Lower leg skin (tissue), 4 donors: ENCODE results near the gene STK11IP. TPM values are rescaled to one million over a fixed set of nuclear protein-coding genes. Genes with fewer than 3 reads are reported as not detected.
A peak's percentile ranks its signal among the peaks of the same experiment; 100 is the strongest.

Experiments used
- DNase-seq, 2 donors: peaks; one replicate each; pipeline ENCODE4 v3.0.0-alpha.2; 2019; ENCODE audit warnings: low spot score in 2 of 2
- H3K4me3 ChIP-seq: fragments of 200-600 bp; sonication (generic); 2 replicates; pipeline ENCODE4 v1.5.1; 2017; ENCODE audit warnings: mild to moderate bottlenecking, low read depth; ENCODE audit not compliant: poor library complexity, severe bottlenecking
- CTCF ChIP-seq, 3 donors: fragments of 450-650 bp; IDR thresholded peaks; one replicate each; pipeline ENCODE4 v1.5.1; 2016; ENCODE audit warnings: antibody characterized with exemption in 3 of 3, mild to moderate bottlenecking in 3 of 3, moderate library complexity in 2 of 3
- POLR2A ChIP-seq, 2 donors: fragments of 450-650 bp; IDR thresholded peaks; one replicate each; pipeline ENCODE4 v1.6.1; 2016 to 2017; ENCODE audit warnings: antibody characterized with exemption in 2 of 2, mild to moderate bottlenecking in 1 of 2, moderate library complexity in 1 of 2
- whole genome bisulfite sequencing, 2 donors: methylation state at CpG; one replicate each; pipeline ENCODE4 v1.1.5; 2018; 5-methylcytosine and 5-hydroxymethylcytosine counted together
- intact Hi-C: fragments of 100-400 bp; cut with DNase I; formaldehyde crosslinking; loops from one replicate; pipeline ENCODE4 v1.15.0; 2023; ENCODE audit warnings: low total_unique reads
- total RNA-seq, 4 donors: library from RNA; depleted of rRNA; stranded (reverse); fragments of >200 nt; gene quantifications; one replicate each; pipeline ENCODE4 v1.1.0, GENCODE V29; 2016

STK11IP gene
- total RNA-seq, 4 donors from 2014 or later = 13.3 to 37.8 (median 18.9) TPM

DNA sequence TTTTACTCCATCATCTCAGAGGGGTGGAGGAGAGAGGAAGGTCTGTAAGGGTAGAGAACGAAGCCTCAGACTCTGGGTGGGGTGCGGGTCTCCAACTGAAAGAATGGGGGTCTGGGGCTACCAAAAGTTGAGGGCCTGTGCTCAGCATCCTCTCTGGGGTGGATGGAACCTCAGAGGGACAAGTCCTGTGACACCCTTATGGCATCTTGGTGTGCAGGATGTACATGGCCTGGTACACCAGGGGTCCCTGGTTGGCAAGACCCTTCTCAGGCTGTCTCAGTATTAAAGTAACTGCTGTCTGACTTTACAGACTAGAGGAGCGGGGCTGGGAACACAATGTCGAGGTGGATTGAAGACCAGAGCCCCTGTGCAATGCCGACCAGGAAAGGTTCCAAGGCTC, 27.5 kb downstream of the STK11IP start:
- intact Hi-C loops = no loop called here
- no peak for DNase-seq
- TF ChIP-seq CTCF (IDR thresholded peaks at IDR 0.05) (no peak), POLR2A (IDR thresholded peaks at IDR 0.05) (no peak)
- WGBS, 2 donors = 97 to 98% methylated on average over 5 of the region's 5 CpGs
- no peak overlapping the region for H3K4me3 ChIP-seq

- 83 to 89% methylated on average over 8 of the region's 8 CpGs for WGBS, 2 donors
- TF ChIP-seq POLR2A (IDR thresholded peaks at IDR 0.05) (no peak), CTCF (IDR thresholded peaks at IDR 0.05) (no peak)
- DNase-seq = no peak
- H3K4me3 ChIP-seq = no peak overlapping the region
- intact Hi-C loops = no loop called here
Measured at GRCh38 chr2:219626540-219626939, 28.9 kb downstream of the STK11IP start.

DNA sequence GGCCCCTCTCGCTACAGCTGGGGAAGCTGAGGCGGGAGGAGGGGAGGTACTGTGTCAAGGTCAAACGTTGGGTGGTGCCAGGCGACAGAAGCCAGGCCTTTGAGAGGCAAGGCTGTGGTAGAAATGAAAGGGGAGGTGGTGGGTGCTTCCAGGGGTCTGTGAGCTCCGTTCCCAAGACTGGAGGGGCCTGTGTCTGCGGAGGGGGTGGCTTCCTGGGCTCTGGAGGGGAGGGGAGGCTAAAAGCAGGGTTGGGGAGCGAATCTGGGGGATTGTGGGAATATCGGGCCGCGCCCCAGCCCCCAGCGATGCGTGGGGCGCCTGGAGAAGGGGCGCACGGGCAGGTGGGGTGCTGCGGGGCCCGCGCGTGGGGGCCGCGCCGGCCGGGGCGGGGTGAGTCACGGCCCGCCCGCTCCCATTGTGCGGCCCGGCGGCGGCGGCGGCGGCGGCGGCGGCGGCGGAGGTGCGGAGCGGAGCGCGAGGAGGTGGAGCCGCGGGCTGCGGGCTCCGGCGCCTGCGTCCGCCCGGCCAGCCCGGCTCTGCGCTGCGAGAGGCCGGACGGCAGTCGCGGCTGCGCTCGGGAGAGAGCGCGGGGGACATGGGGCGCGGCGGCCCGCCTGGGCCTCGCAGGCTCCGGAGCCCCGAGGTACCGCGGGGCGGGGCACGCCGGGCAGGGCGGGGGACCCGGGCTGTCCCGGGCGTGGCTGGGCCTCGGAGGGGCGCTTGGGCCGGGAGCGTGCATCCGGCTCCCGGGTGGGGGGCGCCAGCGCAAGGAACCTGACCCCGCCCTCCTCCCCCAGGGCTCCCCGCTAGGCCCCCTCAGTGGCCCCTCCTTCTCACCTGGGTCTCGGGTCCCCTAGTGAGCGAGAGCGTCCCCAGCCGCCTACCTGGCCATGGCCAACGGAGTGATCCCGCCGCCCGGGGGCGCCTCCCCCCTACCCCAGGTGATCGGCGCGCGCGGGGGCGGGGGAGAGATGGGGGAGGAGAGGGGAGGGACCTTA, 29.7 kb downstream of the STK11IP start, which contains the start of gene SLC4A3:
SLC4A3 (plus strand) TSS at position 528 of the 998 bp plus-strand sequence; CDS start at position 891, 363 bp downstream.
- no peak for TF ChIP-seq POLR2A (IDR thresholded peaks at IDR 0.05)
- no peak for TF ChIP-seq CTCF (IDR thresholded peaks at IDR 0.05)
- DNase-seq = no peak
- peak within 1 kb of the TSS; percentile 16 for H3K4me3 ChIP-seq
- 9 to 10% methylated on average over 36 to 49 of the region's 103 CpGs for WGBS, 2 donors
- intact Hi-C loops = no loop called here

DNA sequence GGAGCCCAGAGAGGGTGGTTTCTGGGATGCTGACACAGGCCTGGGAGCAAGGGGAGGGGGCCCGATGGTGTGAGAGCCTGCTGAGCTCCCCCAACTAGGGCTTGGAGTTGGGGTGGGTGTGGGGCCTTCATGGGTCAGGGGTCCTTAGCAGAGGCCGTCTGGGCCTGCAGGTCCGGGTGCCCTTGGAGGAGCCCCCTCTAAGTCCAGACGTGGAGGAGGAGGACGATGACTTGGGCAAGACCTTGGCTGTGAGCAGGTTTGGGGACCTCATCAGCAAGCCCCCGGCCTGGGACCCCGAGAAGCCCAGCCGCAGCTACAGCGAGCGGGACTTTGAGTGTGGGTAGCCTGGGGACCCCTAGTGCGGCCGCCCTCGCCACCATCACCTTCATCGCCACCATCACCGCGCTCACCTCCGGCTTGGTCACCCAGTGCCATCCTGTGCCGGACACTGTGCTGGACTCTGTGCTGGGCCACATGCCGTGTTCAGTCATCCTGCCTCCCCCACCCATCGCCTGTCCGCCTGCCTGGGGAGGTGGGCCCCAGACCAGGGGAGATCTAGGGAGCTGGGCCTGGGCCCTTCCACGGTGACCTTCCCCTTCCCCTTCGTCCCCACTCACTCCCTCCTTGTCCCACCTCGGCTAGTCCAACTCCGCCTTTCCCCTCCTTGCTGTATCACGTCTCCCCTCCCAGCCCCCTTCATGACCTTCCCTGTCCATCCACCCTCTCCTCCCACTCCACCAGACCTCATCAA, 30.8 kb downstream of the STK11IP start:
- intact Hi-C loops = no loop called here
- H3K4me3 ChIP-seq = no peak overlapping the region
- TF ChIP-seq POLR2A (IDR thresholded peaks at IDR 0.05) (no peak), CTCF (IDR thresholded peaks at IDR 0.05) (no peak)
- 83 to 87% methylated on average over 26 of the region's 26 CpGs for WGBS, 2 donors
- DNase-seq = no peak

- intact Hi-C loops = no loop called here
- no peak overlapping the region for H3K4me3 ChIP-seq
- DNase-seq = no peak
- 75 to 83% methylated on average over 12 to 15 of the region's 16 CpGs for WGBS, 2 donors
- TF ChIP-seq POLR2A (IDR thresholded peaks at IDR 0.05) (no peak), CTCF (IDR thresholded peaks at IDR 0.05) (no peak)
Measured at GRCh38 chr2:219628986-219629901, 31.6 kb downstream of the STK11IP start.
